HEK293 (cell line): ENCODE results near the gene CLASP2.
"Not testable (repeated sequence)": the region's sequence is repeated elsewhere in the genome, so short reads cannot be mapped to it uniquely, and the experiment has no call there.

Experiments used
- PRDM1 ChIP-seq: fragments of 450-650 bp; formaldehyde crosslinking; IDR thresholded peaks from 2 replicates; pipeline ENCODE4; 2016; ENCODE audit warnings: missing biosample characterization, missing genetic modification characterization
- ZBTB7A ChIP-seq: fragments of 450-650 bp; formaldehyde crosslinking; IDR thresholded peaks from 2 replicates; pipeline ENCODE4 v1.5.1; 2016; ENCODE audit warnings: low read depth, missing biosample characterization, missing genetic modification characterization
- ZNF48 ChIP-seq: fragments of 450-650 bp; formaldehyde crosslinking; IDR thresholded peaks from 2 replicates; pipeline ENCODE4 v1.5.1; 2016; ENCODE audit warnings: missing biosample characterization, missing genetic modification characterization
- ZNF521 ChIP-seq: fragments of 450-650 bp; formaldehyde crosslinking; IDR thresholded peaks from 2 replicates; pipeline ENCODE4 v1.5.1; 2017; ENCODE audit warnings: missing biosample characterization, mild to moderate bottlenecking, missing genetic modification characterization
- ZNF830 ChIP-seq: fragments of 450-650 bp; IDR thresholded peaks from 2 replicates; pipeline ENCODE4 v1.5.0; 2018; ENCODE audit warnings: missing biosample characterization, missing genetic modification characterization, low read depth, mild to moderate bottlenecking, moderate library complexity
- TF ChIP-seq, protein P1 (sequence below): fragments of 450-650 bp; formaldehyde crosslinking; IDR thresholded peaks from 2 replicates; pipeline ENCODE4 v1.5.1; 2016; ENCODE audit warnings: missing biosample characterization, missing genetic modification characterization
- TF ChIP-seq, protein P2 (sequence below): fragments of 450-650 bp; formaldehyde crosslinking; IDR thresholded peaks from 2 replicates; pipeline ENCODE4 v1.5.1; 2016; ENCODE audit warnings: missing biosample characterization, missing genetic modification characterization, low read depth

DNA sequence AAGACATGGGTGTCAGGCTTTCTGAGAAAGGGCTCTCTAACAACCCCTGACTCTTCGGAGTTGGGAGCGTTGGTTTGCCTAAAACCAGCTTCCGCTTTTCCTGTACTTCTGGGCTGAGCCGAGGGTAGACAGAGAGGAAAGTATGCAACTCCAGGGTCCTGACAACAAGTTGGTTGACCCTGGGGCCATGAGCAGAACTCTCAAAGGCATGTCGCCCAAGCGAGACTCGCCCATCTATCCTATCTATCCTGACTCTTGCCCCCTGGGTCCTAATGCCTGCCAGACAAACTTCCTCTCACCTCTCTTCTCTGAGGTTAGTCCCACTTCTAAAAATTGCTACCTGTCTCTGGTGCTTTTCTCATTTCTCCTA, 270.8 kb downstream of the CLASP2 start:
- TF ChIP-seq, protein P1, sequence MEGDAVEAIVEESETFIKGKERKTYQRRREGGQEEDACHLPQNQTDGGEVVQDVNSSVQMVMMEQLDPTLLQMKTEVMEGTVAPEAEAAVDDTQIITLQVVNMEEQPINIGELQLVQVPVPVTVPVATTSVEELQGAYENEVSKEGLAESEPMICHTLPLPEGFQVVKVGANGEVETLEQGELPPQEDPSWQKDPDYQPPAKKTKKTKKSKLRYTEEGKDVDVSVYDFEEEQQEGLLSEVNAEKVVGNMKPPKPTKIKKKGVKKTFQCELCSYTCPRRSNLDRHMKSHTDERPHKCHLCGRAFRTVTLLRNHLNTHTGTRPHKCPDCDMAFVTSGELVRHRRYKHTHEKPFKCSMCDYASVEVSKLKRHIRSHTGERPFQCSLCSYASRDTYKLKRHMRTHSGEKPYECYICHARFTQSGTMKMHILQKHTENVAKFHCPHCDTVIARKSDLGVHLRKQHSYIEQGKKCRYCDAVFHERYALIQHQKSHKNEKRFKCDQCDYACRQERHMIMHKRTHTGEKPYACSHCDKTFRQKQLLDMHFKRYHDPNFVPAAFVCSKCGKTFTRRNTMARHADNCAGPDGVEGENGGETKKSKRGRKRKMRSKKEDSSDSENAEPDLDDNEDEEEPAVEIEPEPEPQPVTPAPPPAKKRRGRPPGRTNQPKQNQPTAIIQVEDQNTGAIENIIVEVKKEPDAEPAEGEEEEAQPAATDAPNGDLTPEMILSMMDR: not testable (repeated sequence)
- not testable (repeated sequence) for TF ChIP-seq ZBTB7A; ZNF830; ZNF48 (tag by site-specific recombination); PRDM1; ZNF521 (tag by site-specific recombination)
- TF ChIP-seq, protein P2, sequence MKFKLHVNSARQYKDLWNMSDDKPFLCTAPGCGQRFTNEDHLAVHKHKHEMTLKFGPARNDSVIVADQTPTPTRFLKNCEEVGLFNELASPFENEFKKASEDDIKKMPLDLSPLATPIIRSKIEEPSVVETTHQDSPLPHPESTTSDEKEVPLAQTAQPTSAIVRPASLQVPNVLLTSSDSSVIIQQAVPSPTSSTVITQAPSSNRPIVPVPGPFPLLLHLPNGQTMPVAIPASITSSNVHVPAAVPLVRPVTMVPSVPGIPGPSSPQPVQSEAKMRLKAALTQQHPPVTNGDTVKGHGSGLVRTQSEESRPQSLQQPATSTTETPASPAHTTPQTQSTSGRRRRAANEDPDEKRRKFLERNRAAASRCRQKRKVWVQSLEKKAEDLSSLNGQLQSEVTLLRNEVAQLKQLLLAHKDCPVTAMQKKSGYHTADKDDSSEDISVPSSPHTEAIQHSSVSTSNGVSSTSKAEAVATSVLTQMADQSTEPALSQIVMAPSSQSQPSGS (tag by site-specific recombination): not testable (repeated sequence)
